Neural cell (in vitro differentiated cells): ENCODE results near the gene ANKRD60.

Source experiments
- CTCF ChIP-seq: fragments of 450-650 bp; IDR thresholded peaks from 2 replicates; pipeline ENCODE4 v1.5.1; 2014; ENCODE audit warnings: antibody characterized with exemption, mild to moderate bottlenecking, moderate library complexity; ENCODE audit not compliant: poor library complexity, severe bottlenecking
- EP300 ChIP-seq: fragments of 450-650 bp; conservative IDR thresholded peaks from 2 replicates; pipeline ENCODE4 v1.6.1; 2014; ENCODE audit warnings: antibody characterized with exemption, mild to moderate bottlenecking, moderate library complexity; ENCODE audit not compliant: poor library complexity, severe bottlenecking

- TF ChIP-seq CTCF: no peak
- TF ChIP-seq EP300: no peak
These were observed 14.7 kb downstream of the ANKRD60 start for GRCh38 chr20:58213716-58214115.
